SK-N-MC (cell line): Measurements from ENCODE around the gene MEA1.

Experiments used
- EZH2 ChIP-seq: fragments of 200-600 bp; sonication (generic); IDR thresholded peaks from one replicate; pipeline ENCODE4 v1.6.1; 2017; ENCODE audit warnings: antibody characterized with exemption
- FOXP2 ChIP-seq: optimal IDR thresholded peaks from 2 replicates; pipeline ENCODE3; 2011; ENCODE audit warnings: mild to moderate bottlenecking, moderate library complexity; ENCODE audit not compliant: insufficient read depth; ENCODE audit errors: extremely low read length, control extremely low read depth
- POLR2AphosphoS5 ChIP-seq: IDR thresholded peaks from 2 replicates; pipeline ENCODE4 v1.6.1; 2012; ENCODE audit warnings: mild to moderate bottlenecking, low read depth, low read length, borderline replicate concordance

GRCh38 chr6:42974919-42975505 is 38.7 kb downstream of the MEA1 start:
- TF ChIP-seq POLR2AphosphoS5 (no peak), EZH2 (no peak), FOXP2 (no peak)
